Hepatocyte (in vitro differentiated cells): ENCODE measurements around the gene ZFTA.

Source experiments
- CTCF ChIP-seq: fragments of 200-600 bp; sonication (generic); IDR thresholded peaks from 2 replicates; pipeline ENCODE4 v1.5.1; 2016; ENCODE audit warnings: antibody characterized with exemption, mild to moderate bottlenecking; ENCODE audit not compliant: poor library complexity
- EZH2 ChIP-seq: fragments of 200-600 bp; sonication (generic); IDR thresholded peaks from 2 replicates; pipeline ENCODE4 v1.6.1; 2016; ENCODE audit warnings: antibody characterized with exemption, mild to moderate bottlenecking, borderline replicate concordance

- no peak for TF ChIP-seq CTCF
- no peak for TF ChIP-seq EZH2
These were observed 6.5 kb downstream of the ZFTA start for GRCh38 chr11:63761931-63762653.
